ENCODE data around the gene SERINC4. TPM values are rescaled to one million over a fixed set of nuclear protein-coding genes. Genes with fewer than 3 reads are reported as not detected.
"Not testable (repeated sequence)": the region's sequence is repeated elsewhere in the genome, so short reads cannot be mapped to it uniquely, and the experiment has no call there.

Gene SERINC4
- total and polyA plus RNA-seq, 7 experiments from 2014 or later = 0.13 to 8.8 (median 0.46) TPM; not detected in 1

GRCh38 chr15:43828061-43828657 is 28.1 kb upstream of the SERINC4 start:
- Mint-ChIP-seq H3K4me3 (peak overlapping the region; percentile 85 to 98 (median 91)), H3K9me3 (no peaks in the 10 kb centered on the region), H3K36me3 (peaks cover 0 to 20% (median 0%) of the 10 kb centered on the region in 5 donors), H3K27ac (peak overlapping the region; percentile 48 to 94 (median 88)), H3K4me1 (peaks cover 32 to 68% (median 52%) of the 10 kb centered on the region in 7 donors), H3K27me3 (no peaks in the 10 kb centered on the region)
- peaks cover 0 to 4% (median 0%) of the 10 kb centered on the region in 3 experiments for H3K36me3 ChIP-seq (ENCODE audit: control insufficient read depth in 2 of 3, insufficient read depth in 3 of 3, low read length in 3 of 3)
- intact Hi-C loops (cut with micrococcal nuclease) = loop anchor here (10.0 kb wide), 2 partner anchors 897 to 1553 kb away; partner anchors contain the start of genes GANC (in 1 of the 2) and TMEM87A (in 1 of the 2)
- H3K27ac ChIP-seq (ENCODE audit: low read depth, low read length) = peak overlapping the region; percentile 73
- POLR2A ChIA-PET = interaction anchor here (1.1 to 2.2 kb wide), 6 partner anchors 27 to 77 kb away, joined by 3 to 17 read pairs (median 4); partner anchors contain the start of genes ELL3, HYPK, SERF2 and SERINC4
- no peaks in the 10 kb centered on the region for H3K27me3 ChIP-seq (ENCODE audit: control insufficient read depth in 2 of 2, insufficient read depth in 2 of 2, low read length in 2 of 2)
- CTCF ChIA-PET = interaction anchor here (0.5 kb wide), 1 partner anchor 51 kb away, joined by 3 read pairs; the partner anchor contains the start of gene ELL3
- ATAC-seq (no peak), DNase-seq (peak in 2 of 9 donors; percentile 16 to 20)
- peaks cover 21 to 25% of the 10 kb centered on the region in 2 donors for H3K4me1 ChIP-seq (ENCODE audit: control insufficient read depth in 2 of 2, insufficient read depth in 2 of 2, low read length in 2 of 2)
- no peaks in the 10 kb centered on the region for H3K9me3 ChIP-seq (ENCODE audit: control insufficient read depth in 2 of 3, low read length in 3 of 3)
- H3K4me3 ChIP-seq (ENCODE audit: low read length) = peak overlapping the region; percentile 54

GRCh38 chr15:43826508-43827341 is 26.7 kb upstream of the SERINC4 start, which contains the start of gene WDR76:
Gene WDR76, plus strand, starts transcription at chr15:43827002. Its CDS starts 31 bp downstream, at chr15:43827033.
- DNase-seq = peak; percentile 38 to 84 (median 48)
- peak within 1 kb of the TSS; percentile 48 to 94 (median 88) for H3K27ac Mint-ChIP-seq
- H3K9me3 ChIP-seq (ENCODE audit: control insufficient read depth in 2 of 3, low read length in 3 of 3) = no peaks in the 10 kb centered on the region
- H3K27me3 Mint-ChIP-seq = no peaks in the 10 kb centered on the region
- peaks cover 0 to 18% (median 0%) of the 10 kb centered on the region in 5 donors for H3K36me3 Mint-ChIP-seq
- peak; percentile 78 for ATAC-seq
- peak within 1 kb of the TSS; percentile 73 for H3K27ac ChIP-seq (ENCODE audit: low read depth, low read length)
- H3K4me3 ChIP-seq (ENCODE audit: low read length) = peak within 1 kb of the TSS; percentile 54
- H3K27me3 ChIP-seq (ENCODE audit: control insufficient read depth in 2 of 2, insufficient read depth in 2 of 2, low read length in 2 of 2) = no peaks in the 10 kb centered on the region
- peak within 1 kb of the TSS; percentile 85 to 98 (median 91) for H3K4me3 Mint-ChIP-seq
- ChIA-PET POLR2A (interaction anchor here (0.5 to 4.5 kb wide), 9 partner anchors 10 to 567 kb away, joined by 3 to 42 read pairs (median 4); partner anchors contain the start of genes ELL3, HYPK, SERF2 and SERINC4), CTCF (no interaction called here)
- H3K9me3 Mint-ChIP-seq = no peaks in the 10 kb centered on the region
- intact Hi-C loops (cut with micrococcal nuclease) = loop anchor here (2.0 to 10.0 kb wide), 3 partner anchors 710 to 1552 kb away; partner anchors contain the start of genes EIF3J (in 1 of the 2), GANC (in 1 of the 2) and TMEM87A (in 1 of the 2)
- H3K4me1 Mint-ChIP-seq = peaks cover 30 to 73% (median 55%) of the 10 kb centered on the region in 7 donors
- H3K36me3 ChIP-seq (ENCODE audit: control insufficient read depth in 2 of 3, insufficient read depth in 3 of 3, low read length in 3 of 3) = peaks cover 0 to 4% (median 0%) of the 10 kb centered on the region in 3 experiments
- H3K4me1 ChIP-seq (ENCODE audit: control insufficient read depth in 2 of 2, insufficient read depth in 2 of 2, low read length in 2 of 2) = peaks cover 29% of the 10 kb centered on the region in 2 donors

- ATAC-seq (no peak), DNase-seq (no peak)
- peaks cover 0 to 4% (median 0%) of the 10 kb centered on the region in 3 experiments for H3K36me3 ChIP-seq (ENCODE audit: control insufficient read depth in 2 of 3, insufficient read depth in 3 of 3, low read length in 3 of 3)
- no peaks in the 10 kb centered on the region for H3K27me3 ChIP-seq (ENCODE audit: control insufficient read depth in 2 of 2, insufficient read depth in 2 of 2, low read length in 2 of 2)
- peak overlapping the region; percentile 73 for H3K27ac ChIP-seq (ENCODE audit: low read depth, low read length)
- H3K9me3 ChIP-seq (ENCODE audit: control insufficient read depth in 2 of 3, low read length in 3 of 3) = no peaks in the 10 kb centered on the region
- CTCF ChIA-PET = no interaction called here
- POLR2A ChIA-PET = interaction anchor here (2.2 to 4.5 kb wide), 2 partner anchors 25 to 33 kb away, joined by 17 to 42 read pairs; partner anchors contain the start of genes HYPK, SERF2 and SERINC4
- H3K27me3 Mint-ChIP-seq = no peaks in the 10 kb centered on the region
- peak overlapping the region; percentile 48 to 94 (median 88) for H3K27ac Mint-ChIP-seq
- intact Hi-C loops (cut with micrococcal nuclease) = loop anchor here (2.0 to 10.0 kb wide), 3 partner anchors 711 to 1551 kb away; partner anchors contain the start of genes EIF3J (in 1 of the 2), GANC (in 1 of the 2) and TMEM87A (in 1 of the 2)
- H3K4me3 ChIP-seq (ENCODE audit: low read length) = peak overlapping the region; percentile 54
- H3K36me3 Mint-ChIP-seq = peaks cover 0 to 21% (median 0%) of the 10 kb centered on the region in 5 donors
- H3K4me1 Mint-ChIP-seq = peaks cover 36 to 75% (median 58%) of the 10 kb centered on the region in 7 donors
- peak overlapping the region; percentile 85 to 98 (median 91) for H3K4me3 Mint-ChIP-seq
- no peaks in the 10 kb centered on the region for H3K9me3 Mint-ChIP-seq
- peaks cover 32 to 34% of the 10 kb centered on the region in 2 donors for H3K4me1 ChIP-seq (ENCODE audit: control insufficient read depth in 2 of 2, insufficient read depth in 2 of 2, low read length in 2 of 2)
Observed at GRCh38 chr15:43826029-43826507, 26.0 kb upstream of the SERINC4 start.

- H3K4me3 Mint-ChIP-seq = peak overlapping the region in 8 of 10 donors; percentile 9 to 99 (median 91)
- H3K4me1 Mint-ChIP-seq = peaks cover 37 to 80% (median 54%) of the 10 kb centered on the region in 7 donors
- ATAC-seq; H3K36me3 ChIP-seq (ENCODE audit: control insufficient read depth in 2 of 3, insufficient read depth in 3 of 3, low read length in 3 of 3); H3K9me3 ChIP-seq (ENCODE audit: control insufficient read depth in 2 of 3, low read length in 3 of 3); CTCF ChIA-PET; H3K4me3 ChIP-seq (ENCODE audit: low read length); H3K27me3 ChIP-seq (ENCODE audit: control insufficient read depth in 2 of 2, insufficient read depth in 2 of 2, low read length in 2 of 2); DNase-seq; H3K9me3 Mint-ChIP-seq; H3K27me3 Mint-ChIP-seq; H3K27ac ChIP-seq (ENCODE audit: low read depth, low read length): not testable (repeated sequence)
- peaks cover 0 to 21% (median 0%) of the 10 kb centered on the region in 5 donors for H3K36me3 Mint-ChIP-seq
- peaks cover 32 to 34% of the 10 kb centered on the region in 2 donors for H3K4me1 ChIP-seq (ENCODE audit: control insufficient read depth in 2 of 2, insufficient read depth in 2 of 2, low read length in 2 of 2)
- H3K27ac Mint-ChIP-seq = peak overlapping the region in 7 of 9 donors; percentile 12 to 97 (median 86)
- POLR2A ChIA-PET = interaction anchor here (0.6 to 4.5 kb wide), 9 partner anchors 15 to 631 kb away, joined by 3 to 42 read pairs (median 4); partner anchors contain the start of genes ELL3, HYPK, SERF2 and SERINC4
- intact Hi-C loops (cut with micrococcal nuclease) = loop anchor here (2.0 to 10.0 kb wide), 6 partner anchors 463 to 1577 kb away; partner anchors contain the start of genes CTDSPL2 (in 1 of the 2), GANC (in 1 of the 2), GOLM2 (in 1 of the 2) and LCMT2 (in 1 of the 2)
Observed at GRCh38 chr15:43825305-43825704, 25.3 kb upstream of the SERINC4 start.

GRCh38 chr15:43824302-43825246 is 24.6 kb upstream of the SERINC4 start, which contains the start of gene MFAP1:
Gene MFAP1, minus strand, starts transcription at chr15:43824690. Its CDS starts 121 bp downstream, at chr15:43824569.
- intact Hi-C loops (cut with micrococcal nuclease) = loop anchor here (1.0 to 10.0 kb wide), 12 partner anchors 24 to 1578 kb away; partner anchors contain the start of genes CTDSPL2 (in 2 of the 2), GANC (in 2 of the 2), HYPK (in 2 of the 2) and PDIA3 (in 2 of the 2)
- peak within 1 kb of the TSS; percentile 100 for H3K4me3 ChIP-seq (ENCODE audit: low read length)
- peak within 1 kb of the TSS; percentile 95 to 99 (median 98) for H3K27ac Mint-ChIP-seq
- H3K4me1 Mint-ChIP-seq = peaks cover 37 to 81% (median 53%) of the 10 kb centered on the region in 7 donors
- H3K9me3 ChIP-seq (ENCODE audit: control insufficient read depth in 2 of 3, low read length in 3 of 3) = no peaks in the 10 kb centered on the region
- H3K27me3 ChIP-seq (ENCODE audit: control insufficient read depth in 2 of 2, insufficient read depth in 2 of 2, low read length in 2 of 2) = no peaks in the 10 kb centered on the region
- ChIA-PET POLR2A (interaction anchor here (0.6 to 4.5 kb wide), 14 partner anchors 10 to 1578 kb away, joined by 3 to 42 read pairs (median 4); partner anchors contain the start of genes ELL3, HYPK, SERF2 and SERINC4), CTCF (interaction anchor here (1.0 kb wide), 1 partner anchor 24 kb away, joined by 4 read pairs; the partner anchor contains the start of gene HYPK)
- H3K27ac ChIP-seq (ENCODE audit: low read depth, low read length) = peak within 1 kb of the TSS; percentile 97
- H3K36me3 ChIP-seq (ENCODE audit: control insufficient read depth in 2 of 3, insufficient read depth in 3 of 3, low read length in 3 of 3) = peaks cover 0 to 4% (median 0%) of the 10 kb centered on the region in 3 experiments
- peaks cover 32 to 34% of the 10 kb centered on the region in 2 donors for H3K4me1 ChIP-seq (ENCODE audit: control insufficient read depth in 2 of 2, insufficient read depth in 2 of 2, low read length in 2 of 2)
- DNase-seq (peak; percentile 63 to 94 (median 89)), ATAC-seq (peak; percentile 94)
- peaks cover 0 to 21% (median 0%) of the 10 kb centered on the region in 5 donors for H3K36me3 Mint-ChIP-seq
- H3K4me3 Mint-ChIP-seq = peak within 1 kb of the TSS; percentile 94 to 100 (median 98)
- H3K27me3 Mint-ChIP-seq = no peaks in the 10 kb centered on the region
- no peaks in the 10 kb centered on the region for H3K9me3 Mint-ChIP-seq
